D721Med (cell line): ENCODE data around the gene ZNF444.
A peak's percentile ranks its signal among the peaks of the same experiment; 100 is the strongest.
"Not testable (repeated sequence)": the region's sequence is repeated elsewhere in the genome, so short reads cannot be mapped to it uniquely, and the experiment has no call there.

Source experiments
- DNase-seq: peaks from one replicate; pipeline ENCODE4 v3.0.0; 2011; ENCODE audit warnings: low spot score; ENCODE audit not compliant: insufficient read length
- FAIRE-seq: peaks from 2 replicates; lab custom pipeline; 2011; peaks lifted over from hg19 to GRCh38; lab: Jason Lieb, UNC
- TF ChIP-seq, protein P1 (sequence below): IDR thresholded peaks from 2 replicates; pipeline ENCODE4 v1.5.1; 2012; ENCODE audit warnings: mild to moderate bottlenecking, control low read depth; ENCODE audit not compliant: insufficient read depth; ENCODE audit errors: missing control alignments

ZNF444 gene

DNA sequence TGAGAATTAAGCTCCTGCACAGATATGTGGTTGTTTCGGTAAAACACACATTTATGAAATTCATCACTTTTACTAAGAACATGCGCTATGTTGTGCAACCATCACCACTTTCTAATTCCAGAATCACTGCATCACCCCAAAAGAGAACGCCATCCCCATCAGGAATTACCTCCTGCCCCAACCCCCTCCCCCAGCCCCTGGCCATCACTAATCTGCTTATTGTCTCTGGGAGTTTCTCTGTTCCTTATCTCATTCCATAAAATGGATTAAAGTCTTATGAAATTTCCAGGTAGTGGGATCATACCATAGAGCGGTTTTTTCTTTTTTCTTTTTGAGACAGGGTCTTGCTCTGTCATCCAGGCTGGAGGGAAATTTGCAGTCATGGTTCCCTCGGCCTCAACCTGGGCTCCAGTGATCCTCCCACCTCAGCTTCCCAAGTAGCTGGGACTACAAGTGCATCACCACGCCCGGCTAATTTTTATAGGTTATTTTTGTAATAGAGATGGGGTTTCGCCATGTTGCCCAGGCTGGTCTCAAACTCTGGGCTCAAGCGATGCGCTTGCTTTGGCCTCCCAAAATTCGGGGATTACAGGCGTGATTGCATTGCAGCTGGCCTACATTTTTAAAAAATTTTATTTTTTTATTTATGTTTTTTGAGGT, 53.0 kb downstream of the ZNF444 start:
- no peak for FAIRE-seq
- DNase-seq, result peak; percentile 73
- TF ChIP-seq, protein P1, sequence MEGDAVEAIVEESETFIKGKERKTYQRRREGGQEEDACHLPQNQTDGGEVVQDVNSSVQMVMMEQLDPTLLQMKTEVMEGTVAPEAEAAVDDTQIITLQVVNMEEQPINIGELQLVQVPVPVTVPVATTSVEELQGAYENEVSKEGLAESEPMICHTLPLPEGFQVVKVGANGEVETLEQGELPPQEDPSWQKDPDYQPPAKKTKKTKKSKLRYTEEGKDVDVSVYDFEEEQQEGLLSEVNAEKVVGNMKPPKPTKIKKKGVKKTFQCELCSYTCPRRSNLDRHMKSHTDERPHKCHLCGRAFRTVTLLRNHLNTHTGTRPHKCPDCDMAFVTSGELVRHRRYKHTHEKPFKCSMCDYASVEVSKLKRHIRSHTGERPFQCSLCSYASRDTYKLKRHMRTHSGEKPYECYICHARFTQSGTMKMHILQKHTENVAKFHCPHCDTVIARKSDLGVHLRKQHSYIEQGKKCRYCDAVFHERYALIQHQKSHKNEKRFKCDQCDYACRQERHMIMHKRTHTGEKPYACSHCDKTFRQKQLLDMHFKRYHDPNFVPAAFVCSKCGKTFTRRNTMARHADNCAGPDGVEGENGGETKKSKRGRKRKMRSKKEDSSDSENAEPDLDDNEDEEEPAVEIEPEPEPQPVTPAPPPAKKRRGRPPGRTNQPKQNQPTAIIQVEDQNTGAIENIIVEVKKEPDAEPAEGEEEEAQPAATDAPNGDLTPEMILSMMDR, result no peak

DNA sequence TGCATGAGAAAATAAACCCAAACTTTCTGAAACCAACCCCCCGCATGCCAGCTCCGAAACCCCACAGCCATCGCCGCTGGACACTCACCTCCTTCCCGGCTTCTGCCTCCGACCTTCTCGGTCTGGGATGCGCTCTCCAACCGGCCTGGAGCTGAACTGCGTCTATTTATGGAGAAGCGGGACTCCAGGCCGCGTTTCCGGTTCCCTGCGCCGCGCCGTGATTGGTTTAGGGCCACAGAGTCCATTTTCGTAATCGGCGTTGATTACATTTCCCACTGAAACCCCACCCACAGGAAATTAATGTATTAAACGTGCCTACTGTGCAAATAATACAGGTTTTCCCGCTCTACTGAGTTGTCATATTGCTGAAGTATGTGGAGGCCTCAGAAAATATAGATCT, 56.6 kb downstream of the ZNF444 start, which contains the start of gene ZSCAN5B:
Gene ZSCAN5B, minus strand, starts transcription at position 138 of the 400 bp plus-strand sequence. CDS start 4,731 bp downstream, outside the sequence.
- DNase-seq, FAIRE-seq: not testable (repeated sequence)

DNA sequence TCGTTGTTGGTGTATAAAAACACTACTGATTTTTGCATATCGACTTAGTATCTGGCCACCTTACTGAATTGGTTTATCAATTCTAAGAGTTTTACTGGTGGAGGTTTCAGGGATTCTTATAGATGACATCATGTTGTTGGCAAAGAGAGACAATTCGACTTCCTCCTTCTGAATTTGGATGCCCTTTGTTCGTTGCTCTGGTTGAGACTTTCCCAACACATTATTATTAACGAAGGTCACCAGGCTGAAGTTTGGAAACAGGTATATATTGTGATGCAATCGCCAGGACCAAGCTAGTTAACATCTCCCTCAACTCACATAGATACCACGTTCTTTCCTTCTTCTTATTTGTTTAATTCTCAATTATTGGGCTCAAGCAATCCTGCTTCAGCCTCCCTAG, 58.6 kb downstream of the ZNF444 start:
- DNase-seq, result no peak
- FAIRE-seq, result no peak
- TF ChIP-seq, protein P1, result no peak

DNA sequence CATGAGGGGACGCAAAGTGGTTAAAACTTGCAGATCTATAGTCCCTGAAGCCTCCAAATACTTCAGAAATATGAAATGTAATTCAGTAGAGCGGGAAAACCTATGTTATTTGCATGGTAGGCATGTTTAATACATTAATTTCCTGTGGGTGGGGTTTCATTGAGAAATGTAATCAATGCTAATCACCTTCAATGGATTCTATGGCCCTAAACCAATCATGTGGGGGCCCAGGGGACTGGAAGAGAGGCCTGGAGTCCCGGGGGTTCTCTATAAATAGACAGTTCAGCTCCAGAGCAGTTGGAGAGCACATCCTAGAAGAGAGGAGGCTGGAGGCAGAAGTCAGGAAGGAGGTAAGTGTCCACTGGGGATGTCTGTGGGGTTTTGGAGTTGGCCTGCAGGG, 60.9 kb downstream of the ZNF444 start, which contains the start of gene ZSCAN5C:
Gene ZSCAN5C, plus strand, starts transcription at position 301 of the 400 bp plus-strand sequence. CDS start 3,641 bp downstream, outside the sequence.
- DNase-seq, result no peak
- TF ChIP-seq, protein P1, result no peak
- FAIRE-seq, result no peak

DNA sequence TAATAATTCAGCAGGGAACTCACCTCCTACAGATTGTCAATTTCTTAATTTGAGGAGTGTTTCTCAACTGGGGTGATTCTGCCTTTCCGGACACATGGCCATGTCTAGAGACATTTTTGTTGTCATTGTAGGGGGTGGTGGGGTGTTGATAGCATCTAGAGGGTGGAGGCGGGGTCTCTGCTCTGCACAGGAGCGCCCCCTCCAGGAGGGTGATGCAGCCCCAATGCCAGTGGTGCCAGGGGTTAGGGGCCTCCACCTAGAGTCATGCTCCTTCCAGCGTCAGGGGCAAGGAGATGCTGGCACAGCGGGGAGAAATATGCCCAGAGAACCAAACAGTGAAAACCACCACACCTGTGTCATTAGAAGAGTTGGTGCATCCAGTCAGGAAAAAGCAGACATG, 66.5 kb downstream of the ZNF444 start:
- FAIRE-seq, DNase-seq: not testable (repeated sequence)

DNA sequence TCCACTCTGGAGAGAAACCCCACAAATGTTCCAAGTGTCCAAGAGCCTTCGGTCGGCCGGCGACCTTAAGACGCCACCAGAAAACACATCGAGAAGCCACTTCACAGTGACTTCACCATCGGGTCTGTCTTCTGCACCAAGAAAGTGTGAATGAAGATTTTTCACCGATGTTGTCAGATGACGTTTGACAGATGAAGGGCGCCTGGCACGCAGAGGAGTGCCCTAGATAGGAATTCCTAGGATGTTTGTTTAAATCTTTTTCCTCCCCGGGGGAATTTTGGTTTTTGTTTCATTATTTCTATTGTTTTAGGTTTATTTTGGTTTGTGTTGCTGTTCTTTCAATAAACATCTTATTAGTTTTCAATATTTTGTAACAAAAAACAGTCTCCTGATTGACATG, 68.0 kb downstream of the ZNF444 start:
- FAIRE-seq (no peak), DNase-seq (no peak)
- TF ChIP-seq, protein P1, result no peak

DNA sequence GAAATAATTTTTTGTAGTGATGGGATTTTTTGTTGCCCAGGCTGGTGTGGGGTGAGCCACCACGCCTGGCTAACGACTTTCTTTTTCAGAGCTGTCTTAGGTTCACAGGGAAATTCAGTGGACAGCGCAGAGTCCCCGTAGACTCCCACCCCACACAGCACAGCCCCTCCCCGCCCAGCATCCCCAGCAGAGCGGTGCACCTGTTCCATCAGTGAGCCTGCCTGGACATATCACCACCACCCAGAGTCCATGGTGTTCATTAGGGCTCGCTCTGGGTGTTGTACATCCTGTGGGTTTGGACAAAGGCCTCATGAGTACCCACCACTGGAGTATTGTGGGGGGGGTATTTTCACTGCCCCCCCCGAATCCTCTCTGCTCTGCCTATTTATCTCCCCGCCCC, 68.9 kb downstream of the ZNF444 start:
- FAIRE-seq, DNase-seq: not testable (repeated sequence)
